ENCODE results near the gene GTSE1. TPM values are rescaled to one million over a fixed set of nuclear protein-coding genes. Genes with fewer than 3 reads are reported as not detected.

GTSE1 gene
- polyA plus RNA-seq, 1 of the 3 experiments (the other 2 are of a cell fraction): 12.2 TPM

DNA sequence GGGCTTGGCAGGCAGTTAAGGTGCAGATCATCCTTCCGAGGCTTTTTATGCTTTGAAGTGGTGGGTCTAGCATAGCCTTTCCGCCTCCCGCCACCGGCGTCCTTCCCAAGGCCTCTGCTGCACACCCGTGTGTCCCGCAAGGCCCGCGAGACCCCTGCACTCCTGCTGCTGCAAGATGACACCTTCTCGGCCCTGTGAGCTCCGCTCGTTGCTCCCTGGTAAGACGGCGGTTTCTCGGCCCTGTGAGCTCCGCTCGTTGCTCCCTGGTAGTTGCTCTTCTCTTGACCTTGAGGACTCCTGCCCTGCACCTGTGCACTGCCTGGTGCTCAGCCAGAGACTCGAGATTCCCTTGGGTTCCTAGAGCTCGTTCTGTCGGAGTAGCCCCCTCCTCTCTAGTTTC, 21.0 kb downstream of the GTSE1 start:
- H3K9me2 ChIP-seq: no peaks in the 10 kb centered on the region
- TF ChIP-seq FOSL2 (IDR thresholded peaks at IDR 0.05; ENCODE audit: borderline replicate concordance, low read depth) (no peak), MXI1 (IDR thresholded peaks at IDR 0.05; ENCODE audit: low read depth, low read length) (no peak), FOXM1 (IDR thresholded peaks at IDR 0.05; ENCODE audit: low read depth) (no peak), ZBTB33 (IDR thresholded peaks at IDR 0.05; ENCODE audit: borderline replicate concordance, low read depth) (no peak), CTCF (IDR thresholded peaks at IDR 0.05) (no peak)
- DNase-seq: no peak
- H3K4me1 ChIP-seq (ENCODE audit: control insufficient read depth in 1 of 2, insufficient read depth in 2 of 2, low read depth in 1 of 2, low read length in 1 of 2): no peaks in the 10 kb centered on the region; a peak in 1 of 4 replicates
- no peaks in the 10 kb centered on the region for H3K27me3 ChIP-seq (ENCODE audit: insufficient read depth)
- peaks cover 66% of the 10 kb centered on the region for H3K79me2 ChIP-seq (ENCODE audit: insufficient read depth)
- POLR2A ChIA-PET: no interaction called here
- CTCF ChIA-PET: interaction anchor here (0.8 to 6.1 kb wide), 9 partner anchors 11 to 323 kb away, joined by 3 to 69 read pairs (median 3); no protein-coding TSS in a partner anchor
- no peak overlapping the region for H3K4me3 ChIP-seq (ENCODE audit: low read depth in 2 of 2, low read length in 1 of 2)
- H3K9me3 ChIP-seq: no peaks in the 10 kb centered on the region
- no peak overlapping the region for H3K9ac ChIP-seq
- peaks cover 11 to 14% of the 10 kb centered on the region in 2 experiments for H3K36me3 ChIP-seq (replicated peaks in 1 of 2; ENCODE audit: control insufficient read depth in 1 of 2, insufficient read depth in 2 of 2, low read length in 1 of 2)
- H3K27ac ChIP-seq (ENCODE audit: low read depth in 2 of 2, low read length in 1 of 2): no peak overlapping the region
- no peak overlapping the region for H2AFZ ChIP-seq (ENCODE audit: low read depth)
- no peaks in the 10 kb centered on the region for H4K20me1 ChIP-seq (ENCODE audit: insufficient read depth)
- 96% methylated on average over 19 of the region's 20 CpGs for WGBS (ENCODE audit: low lambda C conversion rate)
- no peak overlapping the region for H3K4me2 ChIP-seq
- peaks cover 5% of the 10 kb centered on the region for H3F3A ChIP-seq (replicated peaks; ENCODE audit: insufficient read depth)

DNA sequence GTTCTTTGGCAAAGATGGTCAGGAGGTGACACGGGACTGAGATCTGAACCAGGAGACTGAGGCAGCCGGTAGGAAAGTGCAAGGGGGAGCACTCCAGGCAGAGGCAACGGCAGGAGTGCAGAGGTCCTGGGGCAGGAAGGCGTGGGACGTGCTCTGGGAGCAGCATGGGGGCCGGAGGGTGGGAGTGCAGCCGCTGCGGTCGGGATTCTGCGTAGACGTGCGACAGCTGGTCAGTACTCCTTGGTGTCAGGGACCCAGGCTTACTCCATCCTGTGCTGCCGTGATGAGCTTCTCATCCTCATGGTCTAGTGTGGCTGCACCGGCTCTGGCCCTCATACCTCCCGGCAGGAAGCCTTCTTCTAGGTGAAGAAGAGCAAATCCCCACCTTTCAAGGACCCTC, 21.9 kb downstream of the GTSE1 start:
- no peak for DNase-seq
- CTCF ChIA-PET: interaction anchor here (0.8 to 6.1 kb wide), 9 partner anchors 10 to 312 kb away, joined by 3 to 69 read pairs (median 3); no protein-coding TSS in a partner anchor
- 94% methylated on average over 14 of the region's 15 CpGs for WGBS (ENCODE audit: low lambda C conversion rate)

More for the DNA sequence above, 21.9 kb downstream of the GTSE1 start:
- no peaks in the 10 kb centered on the region for H3K27me3 ChIP-seq (ENCODE audit: insufficient read depth)
- no peak overlapping the region for H3K4me3 ChIP-seq (ENCODE audit: low read depth in 2 of 2, low read length in 1 of 2)
- TF ChIP-seq RCOR1 (IDR thresholded peaks at IDR 0.05; ENCODE audit: low read length): no peak
- TF ChIP-seq EP300 (IDR thresholded peaks at IDR 0.05; ENCODE audit: borderline replicate concordance in 1 of 2, low read depth in 1 of 2, low read length in 1 of 2): no peak
- TF ChIP-seq GABPA (IDR thresholded peaks at IDR 0.05; ENCODE audit: low read depth): no peak
- TF ChIP-seq, protein P1, sequence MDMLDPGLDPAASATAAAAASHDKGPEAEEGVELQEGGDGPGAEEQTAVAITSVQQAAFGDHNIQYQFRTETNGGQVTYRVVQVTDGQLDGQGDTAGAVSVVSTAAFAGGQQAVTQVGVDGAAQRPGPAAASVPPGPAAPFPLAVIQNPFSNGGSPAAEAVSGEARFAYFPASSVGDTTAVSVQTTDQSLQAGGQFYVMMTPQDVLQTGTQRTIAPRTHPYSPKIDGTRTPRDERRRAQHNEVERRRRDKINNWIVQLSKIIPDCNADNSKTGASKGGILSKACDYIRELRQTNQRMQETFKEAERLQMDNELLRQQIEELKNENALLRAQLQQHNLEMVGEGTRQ (IDR thresholded peaks at IDR 0.05; ENCODE audit: borderline replicate concordance, low read depth, low read length): no peak
- TF ChIP-seq RXRA (IDR thresholded peaks at IDR 0.05; ENCODE audit: borderline replicate concordance, low read depth): no peak
- TF ChIP-seq ZBTB33 (IDR thresholded peaks at IDR 0.05; ENCODE audit: borderline replicate concordance, low read depth): no peak
- no peak for TF ChIP-seq POLR2AphosphoS5 (IDR thresholded peaks at IDR 0.05; ENCODE audit: low read depth, low read length)
- TF ChIP-seq MAX (IDR thresholded peaks at IDR 0.05; ENCODE audit: low read depth): no peak
- TF ChIP-seq TEAD4 (IDR thresholded peaks at IDR 0.05; ENCODE audit: borderline replicate concordance, insufficient read depth): no peak
- TF ChIP-seq NRF1 (IDR thresholded peaks at IDR 0.05; ENCODE audit: low read depth, low read length): no peak
- no peak for TF ChIP-seq GATA2 (CRISPR knock-in tag; IDR thresholded peaks at IDR 0.05)
- no peak for TF ChIP-seq YY1 (IDR thresholded peaks at IDR 0.05; ENCODE audit: low read depth)
- TF ChIP-seq TCF12 (IDR thresholded peaks at IDR 0.05): no peak
- no peak for TF ChIP-seq ELF1 (IDR thresholded peaks at IDR 0.05)
- no peak for TF ChIP-seq JUND (IDR thresholded peaks at IDR 0.05)
- TF ChIP-seq SMC3 (IDR thresholded peaks at IDR 0.05; ENCODE audit: low read depth, low read length): no peak
- H3K4me1 ChIP-seq (ENCODE audit: control insufficient read depth in 1 of 2, insufficient read depth in 2 of 2, low read depth in 1 of 2, low read length in 1 of 2): no peaks in the 10 kb centered on the region; a peak in 1 of 4 replicates
- H3K79me2 ChIP-seq (ENCODE audit: insufficient read depth): peaks cover 61% of the 10 kb centered on the region
- H3K9me2 ChIP-seq: no peaks in the 10 kb centered on the region
- H2AFZ ChIP-seq (ENCODE audit: low read depth): no peak overlapping the region
- H4K20me1 ChIP-seq (ENCODE audit: insufficient read depth): no peaks in the 10 kb centered on the region
- no peak overlapping the region for H3K27ac ChIP-seq (ENCODE audit: low read depth in 2 of 2, low read length in 1 of 2)
- POLR2A ChIA-PET: interaction anchor here (0.7 kb wide), 1 partner anchor 29 kb away, joined by 3 read pairs; no protein-coding TSS in a partner anchor
- no peak overlapping the region for H3K9ac ChIP-seq
- no peak overlapping the region for H3K4me2 ChIP-seq
- peaks cover 5% of the 10 kb centered on the region for H3F3A ChIP-seq (replicated peaks; ENCODE audit: insufficient read depth)
- peaks cover 11 to 14% of the 10 kb centered on the region in 2 experiments for H3K36me3 ChIP-seq (replicated peaks in 1 of 2; ENCODE audit: control insufficient read depth in 1 of 2, insufficient read depth in 2 of 2, low read length in 1 of 2)
- no peaks in the 10 kb centered on the region for H3K9me3 ChIP-seq
